ENCODE measurements around the gene SMARCD2. TPM values are rescaled to one million over a fixed set of nuclear protein-coding genes. Genes with fewer than 3 reads are reported as not detected.

Gene SMARCD2
- total RNA-seq, 2 donors from 2014 or later = 102 to 136 TPM

DNA sequence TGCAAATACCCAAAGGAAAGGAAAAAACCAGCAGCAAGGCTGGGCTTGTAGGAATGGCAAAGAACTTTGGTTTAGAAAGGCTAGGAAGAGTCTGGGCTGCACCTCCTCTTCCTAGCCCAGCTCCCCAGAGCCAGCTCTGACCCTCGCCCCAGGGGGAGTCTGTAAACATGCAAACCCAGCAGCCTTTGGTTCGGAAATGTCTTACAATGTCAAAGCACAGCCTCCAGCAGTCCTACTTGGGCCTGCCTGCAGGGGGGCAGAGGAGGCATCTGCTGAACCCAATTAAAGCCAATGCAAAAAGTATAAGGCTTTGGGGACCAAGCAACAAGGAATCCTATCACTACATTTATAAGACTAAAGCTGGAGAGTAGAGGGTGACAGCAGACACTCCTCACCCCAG is 10.0 kb downstream of the SMARCD2 start:
- Mint-ChIP-seq H3K4me3 (no peak overlapping the region), H3K9me3 (no peaks in the 10 kb centered on the region)

DNA sequence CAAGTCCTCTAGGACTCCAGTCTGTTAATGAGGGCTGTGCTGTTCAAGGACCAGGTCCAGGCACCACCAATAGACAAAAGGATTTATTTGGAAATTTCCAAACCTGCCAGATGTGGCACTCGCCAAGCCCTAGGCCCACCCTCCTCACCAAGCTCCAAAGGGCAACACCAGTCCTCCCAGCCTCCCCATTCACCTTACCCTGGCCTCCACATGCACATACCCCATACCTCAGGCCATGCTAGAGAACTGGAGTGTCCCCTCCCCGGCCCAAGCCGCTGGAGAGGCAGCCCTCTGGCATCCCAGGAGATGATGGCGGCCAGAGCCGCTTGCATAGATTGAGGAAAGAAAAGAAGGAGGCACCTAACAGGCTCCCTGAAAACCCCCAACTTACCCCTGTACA is 10.5 kb downstream of the SMARCD2 start:
- Mint-ChIP-seq H3K4me1 (ENCODE audit: low read depth in 2 of 2) (peaks cover 29 to 45% of the 10 kb centered on the region in 2 donors), H3K36me3 (peaks cover 22% of the 10 kb centered on the region), H3K9me3 (no peaks in the 10 kb centered on the region), H3K27ac (peak overlapping the region in 1 of 2 donors; percentile 39), H3K27me3 (no peaks in the 10 kb centered on the region), H3K4me3 (no peak overlapping the region)
- no peak for DNase-seq (ENCODE audit: low spot score)
- no peak for ATAC-seq

More for the DNA sequence above, 10.0 kb downstream of the SMARCD2 start:
- Mint-ChIP-seq H3K27ac (no peak overlapping the region), H3K4me1 (ENCODE audit: low read depth in 2 of 2) (peaks cover 29 to 48% of the 10 kb centered on the region in 2 donors), H3K27me3 (no peaks in the 10 kb centered on the region), H3K36me3 (peaks cover 22% of the 10 kb centered on the region)
- DNase-seq (ENCODE audit: low spot score) (no peak), ATAC-seq (no peak)

DNA sequence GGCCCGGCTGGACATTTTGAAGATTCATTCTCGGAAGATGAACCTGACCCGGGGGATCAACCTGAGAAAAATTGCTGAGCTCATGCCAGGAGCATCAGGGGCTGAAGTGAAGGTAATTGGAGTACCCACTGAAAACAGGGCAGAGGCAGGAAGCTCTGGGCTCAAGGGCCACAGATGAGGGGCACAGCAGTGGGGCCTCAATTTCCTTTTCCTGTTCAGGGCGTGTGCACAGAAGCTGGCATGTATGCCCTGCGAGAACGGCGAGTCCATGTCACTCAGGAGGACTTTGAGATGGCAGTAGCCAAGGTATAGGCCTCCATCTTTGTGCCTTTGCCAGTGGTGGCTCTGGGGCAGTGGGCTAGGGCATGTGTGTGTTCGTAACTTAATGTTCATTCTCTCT is 11.0 kb downstream of the SMARCD2 start:
- Mint-ChIP-seq H3K27me3 (no peaks in the 10 kb centered on the region), H3K4me3 (no peak overlapping the region), H3K36me3 (peaks cover 22% of the 10 kb centered on the region), H3K27ac (peak overlapping the region; percentile 39 to 63), H3K9me3 (no peaks in the 10 kb centered on the region), H3K4me1 (ENCODE audit: low read depth in 2 of 2) (peaks cover 29 to 41% of the 10 kb centered on the region in 2 donors)
- no peak for DNase-seq (ENCODE audit: low spot score)
- ATAC-seq = no peak

DNA sequence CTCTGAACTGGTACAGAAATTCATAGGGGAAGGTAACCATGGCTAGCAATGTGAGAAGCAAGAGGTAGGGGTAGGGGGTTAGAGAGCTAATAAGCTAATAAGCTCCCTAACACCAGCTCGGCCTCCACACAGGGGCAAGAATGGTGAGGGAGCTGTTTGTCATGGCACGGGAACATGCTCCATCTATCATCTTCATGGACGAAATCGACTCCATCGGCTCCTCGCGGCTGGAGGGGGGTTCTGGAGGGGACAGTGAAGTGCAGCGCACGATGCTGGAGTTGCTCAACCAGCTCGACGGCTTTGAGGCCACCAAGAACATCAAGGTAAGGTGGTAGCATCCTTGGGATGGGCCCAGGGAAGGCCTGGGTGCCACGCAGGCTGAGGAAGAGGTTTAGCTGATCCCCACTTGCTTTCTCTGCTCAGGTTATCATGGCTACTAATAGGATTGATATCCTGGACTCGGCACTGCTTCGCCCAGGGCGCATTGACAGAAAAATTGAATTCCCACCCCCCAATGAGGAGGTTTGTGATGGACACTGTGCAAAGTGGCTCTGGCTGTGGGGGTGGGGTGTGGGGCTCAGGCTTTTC is 11.5 kb downstream of the SMARCD2 start:
- Mint-ChIP-seq H3K36me3 (peaks cover 22% of the 10 kb centered on the region), H3K4me1 (ENCODE audit: low read depth in 2 of 2) (peaks cover 33 to 46% of the 10 kb centered on the region in 2 donors), H3K27me3 (no peaks in the 10 kb centered on the region), H3K9me3 (no peaks in the 10 kb centered on the region), H3K4me3 (no peak overlapping the region), H3K27ac (peak overlapping the region; percentile 39 to 63)
- ATAC-seq (no peak), DNase-seq (ENCODE audit: low spot score) (no peak)

DNA sequence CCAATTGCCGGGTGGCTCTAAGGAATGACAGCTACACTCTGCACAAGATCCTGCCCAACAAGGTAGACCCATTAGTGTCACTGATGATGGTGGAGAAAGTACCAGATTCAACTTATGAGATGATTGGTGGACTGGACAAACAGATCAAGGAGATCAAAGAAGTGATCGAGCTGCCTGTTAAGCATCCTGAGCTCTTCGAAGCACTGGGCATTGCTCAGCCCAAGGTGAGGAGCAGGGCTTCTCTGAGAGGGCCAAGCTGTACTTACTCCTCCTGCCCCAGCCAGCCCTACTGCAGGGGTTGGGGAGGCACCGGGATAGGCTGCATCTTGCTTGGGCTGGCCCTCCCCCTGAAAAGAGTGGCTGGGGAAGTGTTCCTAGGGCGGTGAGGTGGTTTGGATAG is 12.2 kb downstream of the SMARCD2 start:
- H3K27me3 Mint-ChIP-seq = no peaks in the 10 kb centered on the region
- no peak overlapping the region for H3K4me3 Mint-ChIP-seq
- H3K9me3 Mint-ChIP-seq = no peaks in the 10 kb centered on the region
- H3K27ac Mint-ChIP-seq = peak overlapping the region; percentile 74 to 99
- peaks cover 33 to 51% of the 10 kb centered on the region in 2 donors for H3K4me1 Mint-ChIP-seq (ENCODE audit: low read depth in 2 of 2)
- ATAC-seq = no peak
- DNase-seq (ENCODE audit: low spot score) = no peak
- H3K36me3 Mint-ChIP-seq = peaks cover 14% of the 10 kb centered on the region

DNA sequence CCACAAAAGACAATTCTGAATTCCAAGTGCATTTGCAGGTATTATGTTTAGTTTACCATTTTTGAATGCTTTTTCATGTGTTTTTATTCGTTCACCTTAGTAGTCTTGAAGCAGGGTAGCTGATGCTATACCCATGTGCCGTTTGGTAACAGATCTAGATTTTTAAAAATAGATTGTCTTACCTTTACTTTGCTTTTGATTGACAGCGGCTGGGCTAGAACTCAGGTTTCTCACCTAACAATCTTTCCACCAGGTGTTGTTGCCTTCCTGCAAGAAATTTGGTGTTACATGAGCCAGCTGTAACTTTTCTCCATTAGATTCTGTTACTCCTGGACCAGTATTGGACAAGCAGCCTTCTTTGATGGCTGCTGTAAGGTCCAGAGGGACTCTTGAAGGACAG is 13.5 kb downstream of the SMARCD2 start:
- H3K27me3 Mint-ChIP-seq = no peaks in the 10 kb centered on the region
- no peaks in the 10 kb centered on the region for H3K9me3 Mint-ChIP-seq
- peaks cover 19% of the 10 kb centered on the region for H3K36me3 Mint-ChIP-seq
- H3K4me1 Mint-ChIP-seq (ENCODE audit: low read depth in 2 of 2) = peaks cover 40 to 55% of the 10 kb centered on the region in 2 donors
- peak overlapping the region; percentile 99 for H3K4me3 Mint-ChIP-seq
- H3K27ac Mint-ChIP-seq = peak overlapping the region; percentile 74 to 99
- ATAC-seq = no peak
- no peak for DNase-seq (ENCODE audit: low spot score)

DNA sequence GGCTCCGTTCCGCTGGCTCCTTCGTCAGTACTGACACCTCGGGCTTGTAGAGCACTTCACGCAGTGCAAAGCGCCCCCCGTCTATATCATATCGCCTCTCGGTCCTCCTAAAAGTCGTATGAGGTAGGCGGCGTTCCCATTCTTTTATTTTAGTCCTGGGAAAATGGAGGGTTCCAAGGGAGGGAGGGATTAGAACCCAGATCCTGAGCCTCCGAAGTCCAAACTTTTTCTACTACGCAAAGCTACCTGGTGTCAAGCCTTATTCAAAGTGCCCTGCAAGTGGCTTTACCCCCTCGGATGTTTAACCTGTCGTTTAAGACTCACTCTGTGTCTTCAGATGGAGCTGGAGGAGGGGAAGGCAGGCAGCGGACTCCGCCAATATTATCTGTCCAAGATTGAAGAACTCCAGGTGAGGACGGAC is 14.7 kb downstream of the SMARCD2 start:
- no peaks in the 10 kb centered on the region for H3K27me3 Mint-ChIP-seq
- no peaks in the 10 kb centered on the region for H3K9me3 Mint-ChIP-seq
- no peak for DNase-seq (ENCODE audit: low spot score)
- peak overlapping the region; percentile 99 for H3K4me3 Mint-ChIP-seq
- peak overlapping the region; percentile 99 for H3K27ac Mint-ChIP-seq
- H3K36me3 Mint-ChIP-seq = peaks cover 22% of the 10 kb centered on the region
- ATAC-seq = no peak
- H3K4me1 Mint-ChIP-seq (ENCODE audit: low read depth in 2 of 2) = peaks cover 46 to 58% of the 10 kb centered on the region in 2 donors

DNA sequence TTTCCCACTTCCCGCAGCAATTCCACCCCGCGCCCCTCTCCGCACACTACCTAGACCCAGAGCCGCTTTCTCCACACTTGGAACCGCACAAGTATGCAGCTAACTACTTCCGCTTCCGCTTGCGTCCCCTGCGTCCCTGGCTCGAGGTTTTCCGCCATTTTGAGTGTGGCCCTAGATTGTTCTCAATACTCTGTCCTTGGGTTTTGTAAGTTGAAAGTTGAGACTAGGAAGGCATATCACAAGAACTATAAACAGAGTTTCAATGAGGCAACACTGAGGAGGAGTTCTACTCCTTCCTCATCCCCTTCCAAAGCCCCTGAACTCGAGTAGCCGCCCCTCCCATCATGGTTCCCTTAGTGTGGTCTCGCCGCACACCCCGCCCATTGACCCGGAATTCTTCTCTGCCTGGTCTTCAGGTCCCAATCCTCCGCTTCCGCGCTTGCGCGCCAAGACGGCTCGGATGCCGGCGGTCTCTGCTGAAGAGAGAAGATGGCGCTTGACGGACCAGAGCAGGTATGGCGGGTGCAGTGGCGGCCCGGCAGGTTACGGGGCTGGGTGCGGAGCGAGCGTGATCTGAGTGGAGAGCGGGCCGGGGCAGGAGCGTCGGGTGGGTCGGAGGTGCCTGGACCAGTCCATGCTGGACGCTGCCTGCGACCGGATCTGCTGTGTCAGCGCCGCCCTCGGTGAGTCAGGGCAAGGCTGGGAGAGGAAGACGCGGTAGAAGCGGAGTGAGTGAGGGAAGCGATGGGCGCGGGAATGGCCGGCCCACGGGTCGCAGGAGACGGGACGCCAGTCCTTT is 15.3 kb downstream of the SMARCD2 start, which contains the start of the genes FTSJ3 and PSMC5:
TSS of gene FTSJ3 (minus strand) at position 662 of the 799 bp plus-strand sequence. CDS start 761 bp downstream, outside the sequence.
TSS of gene PSMC5 (plus strand) at position 430 of the 799 bp plus-strand sequence. CDS start at position 490, 60 bp downstream.
- Mint-ChIP-seq H3K27me3 (no peaks in the 10 kb centered on the region), H3K4me3 (peak within 1 kb of the TSS; percentile 99), H3K27ac (peak within 1 kb of the TSS; percentile 99), H3K9me3 (no peaks in the 10 kb centered on the region), H3K4me1 (ENCODE audit: low read depth in 2 of 2) (peaks cover 47 to 58% of the 10 kb centered on the region in 2 donors), H3K36me3 (peaks cover 24% of the 10 kb centered on the region)
- ATAC-seq (peak; percentile 96 to 98), DNase-seq (ENCODE audit: low spot score) (peak; percentile 96)

DNA sequence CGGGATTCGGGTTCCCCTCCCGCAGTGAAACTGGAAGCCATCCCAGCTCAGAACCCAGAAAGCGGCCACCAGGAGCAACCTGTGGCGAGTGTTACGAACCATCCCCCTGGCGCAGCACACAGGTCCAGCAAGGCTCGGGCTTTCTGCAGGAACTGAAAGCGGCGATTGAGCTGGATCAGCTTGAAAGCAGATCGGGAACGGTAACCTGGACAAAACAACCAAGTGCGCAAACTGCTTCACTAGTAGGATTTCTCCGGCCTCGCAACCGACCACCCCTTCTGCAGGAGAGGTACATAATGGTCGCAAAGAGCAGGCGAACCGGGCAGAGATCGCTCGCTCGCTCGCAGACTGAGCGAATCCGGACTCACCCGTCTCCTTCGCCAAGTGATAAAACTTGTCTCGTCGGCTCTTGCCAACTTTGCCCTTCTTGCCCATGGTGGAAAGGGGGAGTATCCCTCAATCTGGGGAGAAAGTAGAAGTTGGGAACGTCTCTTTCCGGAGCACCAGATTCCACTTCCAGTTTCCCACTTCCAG is 15.9 kb downstream of the SMARCD2 start:
- H3K36me3 Mint-ChIP-seq = peaks cover 31% of the 10 kb centered on the region

DNA sequence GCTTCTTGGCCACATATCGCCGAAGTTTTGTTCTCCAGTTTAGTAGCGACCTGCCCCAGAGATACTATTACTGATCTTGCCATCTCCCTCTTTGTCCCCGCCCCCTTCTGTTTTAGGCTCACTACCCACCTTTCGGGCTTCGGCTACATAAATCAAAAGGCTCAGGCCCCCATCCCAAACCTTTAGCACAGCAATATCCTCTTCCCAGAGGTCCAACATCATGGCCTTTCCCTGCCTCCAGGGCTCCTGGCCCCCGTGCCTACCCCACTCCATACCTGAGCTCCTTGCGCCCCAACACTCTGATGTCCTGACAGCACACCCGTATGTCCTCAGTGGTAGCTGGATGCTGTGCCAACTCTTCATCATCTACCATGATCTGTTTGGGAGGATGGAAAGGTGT is 18.1 kb downstream of the SMARCD2 start:
- peak overlapping the region; percentile 46 to 57 for H3K27ac Mint-ChIP-seq
- no peak for ATAC-seq

More for the DNA sequence above, 15.9 kb downstream of the SMARCD2 start:
- Mint-ChIP-seq H3K9me3 (no peaks in the 10 kb centered on the region), H3K27ac (peak overlapping the region; percentile 99), H3K4me1 (ENCODE audit: low read depth in 2 of 2) (peaks cover 53 to 61% of the 10 kb centered on the region in 2 donors), H3K4me3 (peak overlapping the region; percentile 99), H3K27me3 (no peaks in the 10 kb centered on the region)
- DNase-seq (ENCODE audit: low spot score) (no peak), ATAC-seq (no peak)

DNA sequence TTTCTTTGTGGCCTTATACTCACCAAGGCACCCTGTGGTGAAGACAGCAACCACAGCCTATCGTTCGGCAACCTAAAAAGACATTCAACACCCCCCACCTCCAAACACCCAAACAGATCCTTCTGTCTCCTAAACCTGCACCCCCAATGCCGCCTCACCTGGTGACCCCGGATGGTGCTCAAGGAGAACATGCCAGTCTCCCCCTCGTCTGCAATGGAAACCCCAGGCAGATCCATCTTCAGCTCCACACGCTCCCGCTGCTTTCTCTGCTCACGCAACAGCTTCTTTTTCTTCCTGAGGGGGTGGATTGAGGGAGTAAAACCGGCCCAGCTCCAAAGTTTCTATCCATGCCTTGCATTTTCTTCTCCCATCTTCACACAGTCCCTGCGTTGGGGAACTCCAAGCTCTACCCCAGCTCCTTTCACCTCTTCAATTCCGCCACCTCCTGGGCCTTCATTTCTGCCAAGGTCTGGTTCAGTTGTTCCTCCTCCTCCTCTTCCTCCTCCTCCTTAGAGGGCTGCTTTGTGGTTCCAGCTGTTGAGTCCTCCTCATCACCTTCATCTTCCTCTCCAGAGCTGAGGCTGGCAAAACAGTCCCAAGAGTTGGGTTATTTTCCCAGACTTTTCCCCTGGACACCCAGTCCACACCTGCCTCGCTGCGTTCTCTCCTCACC is 18.7 kb downstream of the SMARCD2 start:
- Mint-ChIP-seq H3K4me1 (ENCODE audit: low read depth in 2 of 2) (peaks cover 45 to 47% of the 10 kb centered on the region in 2 donors), H3K27ac (peak overlapping the region; percentile 46 to 57), H3K4me3 (peak overlapping the region; percentile 26), H3K36me3 (peaks cover 36% of the 10 kb centered on the region), H3K9me3 (no peaks in the 10 kb centered on the region), H3K27me3 (no peaks in the 10 kb centered on the region)
- DNase-seq (ENCODE audit: low spot score) (no peak), ATAC-seq (no peak)

More for the DNA sequence above, 18.1 kb downstream of the SMARCD2 start:
- Mint-ChIP-seq H3K27me3 (no peaks in the 10 kb centered on the region), H3K4me1 (ENCODE audit: low read depth in 2 of 2) (peaks cover 50 to 51% of the 10 kb centered on the region in 2 donors), H3K9me3 (no peaks in the 10 kb centered on the region), H3K4me3 (peak overlapping the region; percentile 26), H3K36me3 (peaks cover 30% of the 10 kb centered on the region)
- no peak for DNase-seq (ENCODE audit: low spot score)

DNA sequence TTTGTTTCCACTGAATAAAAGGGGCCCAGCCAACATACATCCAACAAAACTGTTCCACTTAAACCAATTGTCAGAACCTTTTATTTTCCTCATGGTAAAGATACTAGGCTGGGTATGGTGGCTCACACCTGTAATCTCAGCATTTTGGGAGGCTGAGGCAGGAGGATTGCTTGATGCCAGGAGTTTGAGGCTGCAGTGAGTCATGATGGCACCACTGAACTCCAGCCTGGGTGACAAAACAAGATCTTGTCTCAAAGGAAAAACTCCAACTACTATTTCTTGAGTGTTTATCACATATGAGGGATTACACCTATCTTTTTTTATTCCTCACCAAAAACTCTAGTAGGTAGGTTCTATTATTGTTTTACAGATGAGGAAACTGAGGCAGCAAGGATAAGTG is 19.9 kb downstream of the SMARCD2 start:
- H3K36me3 Mint-ChIP-seq = peaks cover 47% of the 10 kb centered on the region
- DNase-seq (ENCODE audit: low spot score) (no peak), ATAC-seq (no peak)
- H3K4me3 Mint-ChIP-seq = no peak overlapping the region
- no peaks in the 10 kb centered on the region for H3K9me3 Mint-ChIP-seq
- peaks cover 40 to 43% of the 10 kb centered on the region in 2 donors for H3K4me1 Mint-ChIP-seq (ENCODE audit: low read depth in 2 of 2)
- H3K27ac Mint-ChIP-seq = peak overlapping the region; percentile 70 to 92
- H3K27me3 Mint-ChIP-seq = no peaks in the 10 kb centered on the region

DNA sequence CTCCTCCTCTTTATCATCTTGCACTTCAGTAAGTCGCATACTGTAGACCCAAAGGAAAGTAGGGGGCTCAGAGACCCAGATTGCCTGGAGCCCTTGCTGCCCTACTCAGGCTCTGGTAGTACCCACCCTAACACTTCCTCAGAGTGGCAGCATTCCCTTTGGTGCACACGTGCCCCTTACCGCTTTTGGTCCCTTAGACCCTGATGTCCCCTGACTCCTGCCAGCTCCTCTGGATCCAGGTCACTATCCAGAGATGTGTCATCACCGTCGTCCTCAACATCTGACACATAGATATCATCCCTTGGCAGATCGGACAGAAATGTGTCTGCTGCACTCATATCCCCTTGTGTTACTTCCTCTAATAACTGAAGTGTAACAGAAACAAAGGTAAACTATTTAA is 20.7 kb downstream of the SMARCD2 start:
- Mint-ChIP-seq H3K27ac (peak overlapping the region; percentile 70 to 92), H3K36me3 (peaks cover 49% of the 10 kb centered on the region), H3K27me3 (no peaks in the 10 kb centered on the region), H3K4me1 (ENCODE audit: low read depth in 2 of 2) (peaks cover 40 to 43% of the 10 kb centered on the region in 2 donors), H3K4me3 (peak overlapping the region; percentile 40), H3K9me3 (no peaks in the 10 kb centered on the region)
- ATAC-seq = no peak
- DNase-seq (ENCODE audit: low spot score) = no peak
